Effector memory CD4-positive, alpha-beta T cell (primary cell): ENCODE measurements around the gene RAD51B.

Experiments
- DNase-seq, 3 donors: peaks; one replicate each; pipeline ENCODE4 v3.0.0-alpha.2; 2020
- H3K27ac ChIP-seq: 2 replicates; pipeline ENCODE4 v1.7.0; 2013; ENCODE audit warnings: mild to moderate bottlenecking, low read length, moderate library complexity; ENCODE audit not compliant: insufficient read depth, poor library complexity, severe bottlenecking
- H3K27me3 ChIP-seq: replicated peaks from 2 replicates; pipeline ENCODE4 v1.7.0; 2013; ENCODE audit warnings: mild to moderate bottlenecking, low read length; ENCODE audit not compliant: insufficient read depth, control insufficient read depth, poor library complexity, severe bottlenecking
- H3K36me3 ChIP-seq: 2 replicates; pipeline ENCODE4 v1.7.0; 2013; ENCODE audit warnings: mild to moderate bottlenecking, low read length, moderate library complexity; ENCODE audit not compliant: control insufficient read depth, insufficient read depth
- H3K4me1 ChIP-seq: 2 replicates; pipeline ENCODE4 v1.7.0; 2013; ENCODE audit warnings: low read length, mild to moderate bottlenecking; ENCODE audit not compliant: control insufficient read depth, insufficient read depth, poor library complexity, severe bottlenecking
- H3K4me3 ChIP-seq: 2 replicates; pipeline ENCODE4 v1.7.0; 2013; ENCODE audit warnings: low read length, low read depth, mild to moderate bottlenecking; ENCODE audit not compliant: insufficient read depth, poor library complexity, severe bottlenecking
- H3K9me3 ChIP-seq: 2 replicates; pipeline ENCODE4 v1.7.0; 2013; ENCODE audit warnings: mild to moderate bottlenecking, low read length, moderate library complexity; ENCODE audit not compliant: control insufficient read depth

The RAD51B gene

DNA sequence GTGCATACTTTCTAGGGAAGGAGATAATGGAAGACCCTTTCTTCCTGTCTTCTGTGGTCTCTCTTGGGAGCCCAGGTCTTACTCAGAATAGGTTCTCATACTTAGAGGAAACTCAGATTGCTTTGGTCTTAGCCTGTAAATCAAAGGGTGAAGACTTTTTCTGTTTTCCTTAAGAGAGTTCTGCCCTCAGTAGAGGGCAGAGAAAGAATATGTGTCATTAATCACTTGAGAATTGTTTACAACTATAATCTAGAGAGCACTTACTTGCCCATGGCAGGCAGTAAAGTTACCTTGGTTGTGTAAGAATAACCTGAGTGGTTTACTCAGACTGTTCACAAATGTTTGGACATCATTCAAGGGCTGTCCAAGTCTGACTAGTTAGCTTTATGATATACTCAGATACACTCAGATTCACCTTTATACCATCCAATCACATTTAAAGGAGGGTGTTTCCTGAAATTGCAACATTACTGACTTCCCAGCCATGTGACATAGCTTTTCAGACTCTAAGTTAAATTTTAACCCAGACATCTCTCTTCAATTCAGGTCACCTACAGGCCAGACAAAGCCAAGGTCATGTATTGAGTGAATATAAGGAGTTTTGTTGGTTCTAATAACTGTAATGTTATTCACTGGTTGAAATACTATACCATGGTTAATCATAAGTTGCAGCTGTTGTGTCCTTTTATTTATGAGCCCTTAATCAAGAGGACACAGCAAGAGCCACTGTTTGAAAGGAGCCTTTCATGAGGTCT is 372.2 kb downstream of the RAD51B start:
- no peak for DNase-seq
- H3K27ac ChIP-seq, result no peak overlapping the region
- no peaks in the 10 kb centered on the region for H3K4me1 ChIP-seq
- H3K4me3 ChIP-seq, result no peak overlapping the region
- no peaks in the 10 kb centered on the region for H3K36me3 ChIP-seq
- H3K9me3 ChIP-seq, result no peaks in the 10 kb centered on the region
- no peaks in the 10 kb centered on the region for H3K27me3 ChIP-seq

DNA sequence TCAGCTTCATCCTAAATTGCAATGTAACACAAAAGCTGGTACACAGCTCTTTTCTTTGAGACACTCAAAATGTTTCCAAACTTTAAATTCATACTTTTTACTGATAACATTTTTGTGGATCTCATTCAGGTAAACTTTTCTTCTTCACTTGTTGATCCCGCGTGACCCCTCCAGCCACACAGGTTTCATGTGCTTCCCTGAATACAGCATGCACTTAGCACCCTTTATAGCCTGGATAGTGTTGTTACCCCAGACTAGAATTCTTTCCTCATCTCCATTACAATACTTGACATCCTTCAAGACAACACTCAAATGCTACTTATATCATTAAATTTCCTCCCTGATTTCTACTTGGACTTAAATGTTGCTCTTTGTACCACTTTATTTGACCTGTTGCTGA is 373.4 kb downstream of the RAD51B start:
- Histone ChIP-seq H3K36me3 (no peaks in the 10 kb centered on the region), H3K4me1 (no peaks in the 10 kb centered on the region), H3K27ac (no peak overlapping the region), H3K4me3 (no peak overlapping the region), H3K9me3 (no peaks in the 10 kb centered on the region), H3K27me3 (no peaks in the 10 kb centered on the region)
- no peak for DNase-seq

DNA sequence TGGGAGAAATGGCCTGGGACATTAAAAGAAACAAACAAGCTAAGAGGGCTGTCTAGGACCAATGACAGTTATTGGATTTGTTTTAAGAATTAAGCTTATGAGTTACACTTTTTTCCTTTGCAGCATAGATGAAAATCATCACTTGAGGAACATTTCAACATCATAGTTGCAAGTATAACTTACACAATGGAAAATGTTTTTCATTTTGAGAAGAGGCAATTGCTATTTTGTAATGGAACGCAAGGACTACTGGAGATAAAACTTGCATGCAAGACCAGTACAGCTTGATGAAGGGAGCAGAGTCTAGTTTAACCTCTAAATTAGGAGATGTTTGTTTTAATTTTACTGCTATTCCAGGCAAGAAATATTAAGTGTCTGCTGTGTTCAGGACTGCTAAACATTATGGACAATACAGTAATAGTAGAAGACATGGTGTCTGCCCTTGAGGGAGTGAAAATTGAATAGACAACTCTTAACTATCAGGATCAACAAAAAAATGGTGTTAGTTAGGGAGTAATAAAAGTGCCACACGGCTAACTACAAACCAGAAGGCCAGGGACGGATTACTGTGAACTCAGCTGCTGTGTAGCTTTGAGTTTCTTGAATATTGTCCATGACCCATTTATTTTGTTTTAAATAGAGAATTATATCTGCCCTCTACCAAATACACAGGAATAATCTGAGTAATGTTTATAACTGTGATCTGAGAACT is 374.5 kb downstream of the RAD51B start:
- Histone ChIP-seq H3K27me3 (no peaks in the 10 kb centered on the region), H3K9me3 (no peaks in the 10 kb centered on the region), H3K4me3 (no peak overlapping the region), H3K36me3 (no peaks in the 10 kb centered on the region), H3K4me1 (no peaks in the 10 kb centered on the region), H3K27ac (no peak overlapping the region)
- DNase-seq, result no peak

DNA sequence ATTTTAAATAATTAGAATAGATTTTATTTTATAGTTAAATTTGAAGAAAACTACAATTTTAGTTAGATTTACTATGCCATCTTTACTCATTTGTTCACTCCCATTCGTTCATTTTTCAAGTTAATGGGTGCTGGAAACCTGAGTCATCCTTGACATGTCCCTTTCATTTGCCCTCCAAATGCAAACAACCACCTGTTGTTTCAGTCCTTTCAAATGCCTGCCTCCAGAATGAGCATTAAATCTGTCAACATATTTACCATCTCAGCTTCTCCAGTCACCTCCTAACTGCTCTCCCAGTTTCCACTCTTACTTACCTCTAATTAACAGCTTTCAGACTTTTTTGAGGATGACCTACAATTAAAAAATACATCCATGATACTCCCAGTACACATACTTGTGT is 375.5 kb downstream of the RAD51B start:
- Histone ChIP-seq H3K9me3 (no peaks in the 10 kb centered on the region), H3K36me3 (no peaks in the 10 kb centered on the region), H3K27me3 (no peaks in the 10 kb centered on the region), H3K4me3 (no peak overlapping the region), H3K4me1 (no peaks in the 10 kb centered on the region), H3K27ac (no peak overlapping the region)
- no peak for DNase-seq

DNA sequence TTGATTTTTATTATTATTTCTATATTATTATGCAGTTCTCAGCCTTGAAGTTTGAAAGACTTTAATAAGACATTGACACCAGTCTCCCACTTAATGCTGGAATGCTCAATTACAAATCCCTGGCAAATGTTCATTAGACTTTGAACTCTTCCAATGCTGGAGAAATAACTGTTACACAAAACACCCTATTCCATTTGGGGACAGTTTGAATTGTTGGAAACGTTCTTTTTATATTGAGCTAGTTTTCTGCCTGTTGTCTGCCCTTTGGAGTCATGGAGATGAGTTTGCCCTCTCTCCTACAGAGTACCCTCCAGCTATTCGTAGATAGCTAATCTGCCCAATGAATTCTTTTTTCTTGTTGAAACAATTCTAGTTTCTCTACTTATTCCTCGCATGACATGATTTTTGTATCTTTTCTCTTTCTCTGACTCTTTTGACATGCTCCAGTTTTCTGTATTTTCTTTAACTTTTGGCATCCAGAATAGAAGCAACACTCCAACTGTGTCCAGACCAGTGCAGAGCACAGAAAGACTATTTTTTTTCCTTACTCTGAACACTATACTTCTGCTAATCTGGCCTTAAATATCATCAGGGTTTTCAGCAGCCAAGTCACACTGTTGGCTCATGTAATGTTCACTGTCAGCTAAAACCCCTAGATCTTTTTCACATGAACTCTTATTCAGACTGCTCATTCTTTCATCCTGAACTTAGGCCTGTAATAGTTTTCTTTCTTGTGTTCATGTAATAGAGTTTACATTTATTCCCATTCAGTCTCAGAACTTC is 379.3 kb downstream of the RAD51B start:
- no peak overlapping the region for H3K27ac ChIP-seq

DNA sequence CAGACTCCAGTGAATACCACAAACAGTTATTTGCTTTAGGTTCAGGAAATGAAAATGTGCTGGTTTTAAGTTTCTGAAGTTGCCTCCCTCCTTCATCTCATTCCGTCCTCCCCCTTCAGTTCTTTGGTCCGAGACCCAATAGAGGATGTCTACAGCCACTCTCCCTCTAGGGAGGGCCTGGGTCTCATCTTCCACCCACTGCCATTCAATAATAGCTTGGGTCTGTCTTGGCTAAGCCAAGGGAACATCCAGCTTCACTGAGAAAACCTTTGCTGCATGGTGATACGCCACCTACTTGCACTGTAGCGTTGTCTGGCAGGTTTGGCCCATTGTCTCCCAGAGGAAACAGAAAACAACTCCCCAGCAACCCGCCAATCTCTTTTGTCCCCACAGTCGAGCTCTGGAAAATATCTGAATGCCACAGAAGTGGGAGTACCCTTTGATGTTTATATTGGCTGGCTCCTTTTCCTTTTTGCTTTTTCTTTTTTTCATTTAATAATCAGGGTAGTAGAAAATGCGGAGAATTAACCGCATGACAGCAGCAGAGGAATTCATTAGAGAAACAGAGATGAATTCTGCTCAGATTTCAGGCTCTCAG is 380.1 kb downstream of the RAD51B start:
- Histone ChIP-seq H3K27ac (no peak overlapping the region), H3K36me3 (no peaks in the 10 kb centered on the region), H3K9me3 (no peaks in the 10 kb centered on the region), H3K4me3 (no peak overlapping the region), H3K27me3 (no peaks in the 10 kb centered on the region), H3K4me1 (no peaks in the 10 kb centered on the region)
- DNase-seq, result no peak

More for the DNA sequence above, 379.3 kb downstream of the RAD51B start:
- no peaks in the 10 kb centered on the region for H3K4me1 ChIP-seq
- H3K27me3 ChIP-seq, result no peaks in the 10 kb centered on the region
- no peak for DNase-seq
- H3K4me3 ChIP-seq, result no peak overlapping the region
- H3K36me3 ChIP-seq, result no peaks in the 10 kb centered on the region
- no peaks in the 10 kb centered on the region for H3K9me3 ChIP-seq

DNA sequence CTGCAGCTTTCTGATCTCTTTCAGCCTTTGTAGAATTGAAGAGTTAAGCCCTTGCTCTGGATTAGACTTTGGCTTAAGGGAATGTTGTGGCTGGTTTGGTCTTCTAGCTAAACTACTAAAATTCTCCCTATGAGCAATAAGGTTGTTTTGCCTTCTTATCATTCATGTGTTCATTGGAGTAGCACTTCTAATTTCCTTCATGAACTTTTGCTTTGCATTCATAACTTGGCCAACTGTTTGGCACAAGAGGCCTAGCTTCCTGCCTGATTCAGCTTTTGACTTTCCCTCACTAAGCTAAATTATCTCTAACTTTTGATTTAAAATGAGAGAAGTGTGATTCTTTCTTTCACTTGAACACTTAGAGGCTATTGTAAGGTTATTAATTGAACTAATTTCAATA is 384.3 kb downstream of the RAD51B start:
- Histone ChIP-seq H3K4me1 (peaks cover 5% of the 10 kb centered on the region), H3K27me3 (no peaks in the 10 kb centered on the region), H3K9me3 (no peaks in the 10 kb centered on the region), H3K4me3 (no peak overlapping the region), H3K36me3 (no peaks in the 10 kb centered on the region), H3K27ac (no peak overlapping the region)
- no peak for DNase-seq

DNA sequence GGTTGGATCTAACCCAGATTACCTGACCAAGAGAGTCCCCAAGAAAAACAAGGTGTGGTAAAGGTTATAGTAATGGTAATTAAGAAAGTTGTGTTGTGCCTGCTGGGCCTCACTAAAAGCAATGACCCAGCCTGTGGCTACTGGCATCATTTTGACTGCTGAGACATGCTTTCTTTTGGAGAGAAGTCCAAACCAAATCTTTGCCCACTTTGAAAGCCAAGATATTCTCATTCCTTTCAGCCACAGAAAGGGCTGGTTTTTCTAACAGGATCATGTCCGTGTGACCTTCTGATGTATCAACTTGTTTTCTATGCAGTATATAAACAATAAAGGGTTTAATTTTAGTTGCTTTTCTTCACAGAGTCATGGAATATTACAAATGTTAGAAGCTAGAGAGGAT is 388.6 kb downstream of the RAD51B start:
- peaks cover 23% of the 10 kb centered on the region for H3K4me1 ChIP-seq
- no peaks in the 10 kb centered on the region for H3K9me3 ChIP-seq
- no peak overlapping the region for H3K4me3 ChIP-seq

DNA sequence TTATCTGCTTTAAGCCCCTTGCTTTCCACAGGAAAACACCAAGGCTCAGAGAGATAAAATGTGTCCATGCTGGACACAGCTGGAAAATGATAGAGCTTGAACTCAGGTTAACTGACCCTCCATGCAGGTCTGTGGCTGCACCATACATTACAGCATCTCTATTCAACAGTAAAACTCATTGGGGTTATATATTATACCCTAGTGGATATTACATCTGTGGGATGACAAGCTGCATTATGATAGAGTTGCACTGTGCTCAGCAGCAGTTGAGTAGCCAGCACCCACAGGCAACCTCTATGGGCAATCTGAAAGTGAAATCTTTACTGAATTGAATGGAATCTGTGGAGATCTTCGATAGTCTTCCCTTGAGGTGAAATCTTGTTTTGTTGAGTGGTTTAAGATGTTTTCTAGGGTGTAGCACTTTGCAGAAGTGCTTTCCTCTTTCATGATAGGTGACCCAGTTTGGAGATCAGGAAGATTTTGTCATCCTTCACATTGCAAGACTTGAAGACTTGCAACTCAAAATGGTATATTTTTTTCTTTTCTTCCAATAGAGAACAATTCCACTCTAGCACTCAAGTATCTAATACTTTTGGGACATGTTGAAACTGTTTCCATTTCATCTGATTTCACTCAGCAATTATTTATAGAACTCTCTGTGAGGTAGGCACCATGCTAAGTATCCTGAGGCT is 389.2 kb downstream of the RAD51B start:
- Histone ChIP-seq H3K27ac (peak overlapping the region; percentile 2), H3K9me3 (no peaks in the 10 kb centered on the region), H3K4me1 (peaks cover 23% of the 10 kb centered on the region), H3K36me3 (no peaks in the 10 kb centered on the region), H3K27me3 (no peaks in the 10 kb centered on the region), H3K4me3 (peak overlapping the region; percentile 4)
- no peak for DNase-seq

More for the DNA sequence above, 388.6 kb downstream of the RAD51B start:
- Histone ChIP-seq H3K27me3 (no peaks in the 10 kb centered on the region), H3K36me3 (no peaks in the 10 kb centered on the region), H3K27ac (peak overlapping the region; percentile 2)
- DNase-seq, result no peak
